ENCODE results near the gene GATD1. TPM values are rescaled to one million over a fixed set of nuclear protein-coding genes. Genes with fewer than 3 reads are reported as not detected.

Gene GATD1, protein sequence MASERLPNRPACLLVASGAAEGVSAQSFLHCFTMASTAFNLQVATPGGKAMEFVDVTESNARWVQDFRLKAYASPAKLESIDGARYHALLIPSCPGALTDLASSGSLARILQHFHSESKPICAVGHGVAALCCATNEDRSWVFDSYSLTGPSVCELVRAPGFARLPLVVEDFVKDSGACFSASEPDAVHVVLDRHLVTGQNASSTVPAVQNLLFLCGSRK
- total RNA-seq (2014; rRNA removed; shearing (Covaris generic); ENCODE audit: low replicate concordance), result 46.1 and 80.1 TPM in 2 replicates

DNA sequence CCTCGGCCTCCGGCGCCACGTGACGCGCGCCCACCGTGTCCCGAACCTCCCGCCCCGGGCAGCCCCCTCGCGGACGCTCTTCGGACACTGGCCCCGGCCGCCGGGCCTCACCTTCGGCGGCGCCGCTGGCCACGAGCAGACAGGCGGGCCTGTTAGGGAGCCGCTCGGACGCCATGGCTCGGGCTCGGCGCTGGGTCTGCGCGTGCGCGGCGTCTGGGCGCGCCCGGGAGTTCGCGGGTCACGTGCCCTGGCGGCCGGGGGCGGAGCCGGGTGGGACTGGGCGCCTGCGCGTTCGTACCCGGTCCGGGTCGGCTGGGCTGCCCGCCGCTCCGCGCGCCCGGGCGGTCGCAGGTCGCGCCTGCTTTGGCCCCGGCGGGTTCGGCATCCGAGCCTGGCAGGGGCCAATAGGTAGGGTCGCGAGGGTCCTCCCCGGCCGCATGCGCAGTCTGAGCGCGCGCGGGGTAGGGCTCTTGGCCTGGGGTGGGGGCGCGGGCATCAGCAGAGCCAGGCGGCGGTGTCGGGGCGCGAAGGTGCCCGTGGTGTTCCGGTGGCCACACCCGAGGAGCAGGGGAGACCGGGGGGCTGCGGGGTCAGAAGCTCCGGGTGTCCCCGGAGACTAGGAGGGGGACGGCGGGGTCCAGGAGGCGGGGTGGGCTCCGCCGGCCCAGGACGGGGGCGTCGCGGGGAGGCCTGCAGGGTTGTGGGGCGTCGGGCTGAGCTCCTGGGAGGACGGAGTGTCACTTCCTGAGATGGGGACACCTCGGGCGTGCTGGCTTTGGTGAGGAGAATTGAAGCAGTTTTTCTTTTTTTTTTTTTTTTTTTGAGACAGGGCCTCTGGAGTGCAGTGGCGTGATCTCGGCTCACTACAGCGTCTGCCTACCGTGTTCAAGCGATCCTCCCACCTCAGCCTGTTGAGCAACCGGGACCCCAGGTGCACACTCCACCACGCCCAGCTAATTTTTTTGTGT, at the start of gene GATD1:
Gene GATD1 (minus strand): TSS at position 200 of the 968 bp plus-strand sequence. CDS start 25 bp downstream, at position 175.
- no peaks in the 10 kb centered on the region for H3K27me3 ChIP-seq
- H3K4me3 ChIP-seq, result peak within 1 kb of the TSS; percentile 94
- peak; percentile 91 for DNase-seq
- peaks cover 47% of the 10 kb centered on the region for H3K36me3 ChIP-seq
- no peaks in the 10 kb centered on the region for H3K9me3 ChIP-seq

DNA sequence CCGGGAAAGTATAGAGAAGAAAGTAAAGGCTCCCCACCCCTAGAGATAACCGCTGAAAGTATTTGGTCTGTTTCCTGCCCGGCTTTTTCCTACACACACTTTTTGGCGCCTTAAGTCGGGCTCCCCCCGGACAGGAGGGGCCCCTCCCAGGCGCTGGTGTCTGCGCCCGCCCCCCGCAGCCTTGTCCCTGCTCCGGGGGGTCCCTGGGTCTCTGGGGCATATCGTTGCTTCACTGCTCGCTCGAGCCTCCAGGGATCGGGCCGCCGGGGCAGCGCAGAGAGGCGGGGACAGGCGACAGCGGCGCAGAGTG, 49.5 kb upstream of the GATD1 start:
- no peaks in the 10 kb centered on the region for H3K9me3 ChIP-seq
- no peak overlapping the region for H3K4me3 ChIP-seq
- H3K27me3 ChIP-seq, result no peaks in the 10 kb centered on the region
- H3K36me3 ChIP-seq, result peaks cover 20% of the 10 kb centered on the region
- DNase-seq, result no peak

DNA sequence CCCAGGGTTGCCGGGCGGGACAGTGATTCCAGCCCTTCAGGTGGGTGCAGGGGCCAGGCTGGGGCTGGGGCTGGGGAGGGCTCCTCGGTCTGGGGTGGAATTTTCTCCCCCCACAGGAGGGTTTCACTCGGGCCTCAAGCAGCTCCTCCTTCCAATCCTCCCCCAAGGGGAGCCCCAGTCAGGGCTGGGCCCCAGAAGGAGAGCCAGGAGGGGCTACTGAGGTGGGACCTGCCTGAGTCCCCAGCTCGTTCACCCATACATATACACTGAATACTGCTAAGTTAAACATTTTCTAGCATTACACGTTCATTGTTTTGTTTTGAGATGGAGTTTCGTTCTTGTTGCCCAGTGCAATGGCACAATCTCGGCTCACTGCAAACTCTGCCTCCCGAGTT, 48.9 kb upstream of the GATD1 start:
- H3K4me3 ChIP-seq, result no peak overlapping the region
- H3K9me3 ChIP-seq, result no peaks in the 10 kb centered on the region
- no peak for DNase-seq
- no peaks in the 10 kb centered on the region for H3K27me3 ChIP-seq
- peaks cover 25% of the 10 kb centered on the region for H3K36me3 ChIP-seq

- no peak for DNase-seq
- Histone ChIP-seq H3K36me3 (peaks cover 25% of the 10 kb centered on the region), H3K4me3 (no peak overlapping the region), H3K9me3 (no peaks in the 10 kb centered on the region), H3K27me3 (no peaks in the 10 kb centered on the region)
Observed at GRCh38 chr11:825366-826226, 48.3 kb upstream of the GATD1 start.

DNA sequence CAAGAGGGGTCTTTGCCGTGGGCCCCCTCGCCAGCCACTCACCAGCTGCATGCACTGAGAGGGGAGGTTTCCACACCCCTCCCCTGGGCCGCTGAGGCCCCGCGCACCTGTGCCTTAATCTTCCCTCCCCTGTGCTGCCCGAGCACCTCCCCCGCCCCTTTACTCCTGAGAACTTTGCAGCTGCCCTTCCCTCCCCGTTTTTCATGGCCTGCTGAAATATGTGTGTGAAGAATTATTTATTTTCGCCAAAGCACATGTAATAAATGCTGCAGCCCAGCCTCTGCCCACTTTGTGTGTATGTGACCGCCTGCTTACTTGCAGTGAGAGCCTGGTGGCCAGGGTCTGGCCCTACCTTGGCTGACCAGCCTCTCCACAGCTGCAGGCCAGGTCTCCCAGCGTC, 47.7 kb upstream of the GATD1 start:
- H3K4me3 ChIP-seq, result no peak overlapping the region
- no peak for DNase-seq
- peaks cover 25% of the 10 kb centered on the region for H3K36me3 ChIP-seq
- no peaks in the 10 kb centered on the region for H3K27me3 ChIP-seq
- H3K9me3 ChIP-seq, result no peaks in the 10 kb centered on the region

- H3K27me3 ChIP-seq, result no peaks in the 10 kb centered on the region
- H3K9me3 ChIP-seq, result no peaks in the 10 kb centered on the region
- H3K4me3 ChIP-seq, result no peak overlapping the region
- DNase-seq, result no peak
- peaks cover 25% of the 10 kb centered on the region for H3K36me3 ChIP-seq
Observed at GRCh38 chr11:824292-824880, 47.1 kb upstream of the GATD1 start.

DNA sequence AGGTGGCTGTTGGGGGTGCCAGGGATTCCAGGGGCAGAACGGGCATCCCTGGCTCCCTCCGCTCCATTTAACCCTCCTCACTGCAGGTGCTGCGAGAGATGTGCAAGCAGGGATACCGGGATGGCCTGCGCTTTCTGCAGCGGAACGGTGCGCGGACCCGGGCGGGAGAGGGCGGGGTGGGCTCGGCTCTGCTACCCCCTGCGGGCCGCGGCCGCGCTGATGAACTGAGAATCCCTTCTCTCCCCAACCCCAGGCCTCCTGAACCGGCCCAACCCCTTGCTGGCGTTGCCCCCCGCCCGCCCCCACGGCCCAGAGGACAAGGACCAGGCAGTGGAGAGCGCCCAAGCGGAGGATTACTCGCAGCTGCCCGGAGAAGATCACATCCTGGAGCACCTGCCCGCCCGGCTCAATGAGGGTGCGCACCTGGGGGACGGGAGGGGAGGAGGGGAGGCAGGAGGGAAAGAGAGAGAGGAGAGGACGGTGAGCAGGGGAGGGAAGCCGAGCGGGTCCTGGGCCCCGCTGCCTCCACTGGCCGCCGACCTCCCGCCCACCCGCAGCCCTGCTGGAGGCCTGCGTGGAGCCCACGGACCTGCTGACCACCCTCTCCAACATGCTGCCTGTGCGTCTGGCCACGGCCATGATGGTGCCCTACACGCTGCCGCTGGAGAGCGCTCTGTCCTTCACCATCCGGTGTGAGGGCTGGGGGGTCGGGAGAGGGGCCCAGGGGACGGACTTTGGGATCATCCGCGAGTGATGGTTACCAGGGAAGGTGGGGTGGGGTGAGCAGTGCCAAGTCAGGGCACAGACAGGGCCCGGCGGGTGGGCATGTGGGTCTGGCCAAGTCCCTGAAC, 46.4 kb upstream of the GATD1 start:
- peaks cover 25% of the 10 kb centered on the region for H3K36me3 ChIP-seq
- no peak for DNase-seq
- no peaks in the 10 kb centered on the region for H3K27me3 ChIP-seq
- no peaks in the 10 kb centered on the region for H3K9me3 ChIP-seq
- no peak overlapping the region for H3K4me3 ChIP-seq

- Histone ChIP-seq H3K36me3 (peaks cover 25% of the 10 kb centered on the region), H3K4me3 (peak overlapping the region; percentile 57; the same call in 1 of the 2 replicates), H3K27me3 (no peaks in the 10 kb centered on the region), H3K9me3 (no peaks in the 10 kb centered on the region)
- no peak for DNase-seq
Observed at GRCh38 chr11:821512-822371, 44.5 kb upstream of the GATD1 start.

GRCh38 chr11:820655-821511, 43.6 kb upstream of the GATD1 start:
- H3K4me3 ChIP-seq, result peak overlapping the region; percentile 57
- no peaks in the 10 kb centered on the region for H3K9me3 ChIP-seq
- peaks cover 25% of the 10 kb centered on the region for H3K36me3 ChIP-seq
- DNase-seq, result peak; percentile 94
- no peaks in the 10 kb centered on the region for H3K27me3 ChIP-seq

GRCh38 chr11:819943-820649, 42.8 kb upstream of the GATD1 start:
- H3K4me3 ChIP-seq, result peak overlapping the region; percentile 57
- H3K27me3 ChIP-seq, result no peaks in the 10 kb centered on the region
- peaks cover 27% of the 10 kb centered on the region for H3K36me3 ChIP-seq
- peak; percentile 82 for DNase-seq
- H3K9me3 ChIP-seq, result no peaks in the 10 kb centered on the region

- no peaks in the 10 kb centered on the region for H3K9me3 ChIP-seq
- H3K27me3 ChIP-seq, result no peaks in the 10 kb centered on the region
- H3K36me3 ChIP-seq, result peaks cover 28% of the 10 kb centered on the region
- DNase-seq, result peak; percentile 88
- peak overlapping the region; percentile 57 for H3K4me3 ChIP-seq
Observed at GRCh38 chr11:819129-819931, 42.0 kb upstream of the GATD1 start.

DNA sequence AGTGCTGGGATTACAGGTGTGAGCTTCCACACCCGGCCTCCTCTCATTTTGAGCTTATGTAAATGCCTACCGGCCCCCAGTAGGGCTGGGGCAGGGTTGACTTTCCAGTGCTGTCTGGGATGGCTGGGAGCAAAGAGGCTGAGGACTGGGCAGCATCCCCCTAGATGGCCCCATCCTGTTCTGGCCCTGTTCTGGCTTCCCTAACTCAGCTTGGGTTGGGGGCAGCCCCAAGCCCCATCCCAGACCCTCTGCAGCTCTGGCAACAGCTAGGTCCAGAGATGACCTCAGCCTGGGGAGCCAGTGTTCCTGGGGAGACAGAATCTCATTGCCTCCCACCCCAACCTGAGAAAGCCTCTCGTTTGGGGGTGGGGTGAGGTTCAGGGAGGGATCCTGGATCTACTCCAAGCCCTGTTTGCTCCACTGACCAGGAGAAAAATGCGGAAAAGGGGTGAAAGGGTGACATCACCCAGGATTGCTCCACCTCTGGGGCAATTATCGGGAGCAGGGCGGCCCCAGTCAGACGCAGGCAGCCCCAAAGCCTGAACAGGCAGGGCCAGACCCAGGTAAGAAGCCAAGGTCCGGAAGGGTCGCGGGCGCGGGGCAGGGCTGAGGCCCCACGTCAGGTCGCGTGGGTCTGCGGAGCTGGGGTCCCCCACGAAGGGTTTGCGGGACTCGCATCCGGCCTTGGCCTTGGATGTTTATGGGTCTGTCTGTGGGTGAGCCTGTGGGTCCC, 41.3 kb upstream of the GATD1 start, which contains the start of gene PNPLA2:
Gene PNPLA2 (plus strand): TSS at position 519 of the 733 bp plus-strand sequence. CDS start 805 bp downstream, outside the sequence.
- no peak for DNase-seq
- H3K36me3 ChIP-seq, result peaks cover 29% of the 10 kb centered on the region
- H3K27me3 ChIP-seq, result no peaks in the 10 kb centered on the region
- H3K9me3 ChIP-seq, result no peaks in the 10 kb centered on the region
- peak within 1 kb of the TSS; percentile 57 for H3K4me3 ChIP-seq

All from MG63 (cell line).